IPS DF 6.9 (cell line): ENCODE results near the gene TFF2.

Experiments used
- DNase-seq: peaks from one replicate; pipeline ENCODE4 v3.0.0-alpha.2; 2013; ENCODE audit warnings: low read depth, low spot score
- H3K27ac ChIP-seq: one replicate; pipeline ENCODE4 v1.5.1; 2013; ENCODE audit warnings: low read length, control low read depth
- H3K27me3 ChIP-seq: 2 replicates; pipeline ENCODE4 v1.6.1; 2013; ENCODE audit warnings: mild to moderate bottlenecking, low read length; ENCODE audit not compliant: control insufficient read depth, insufficient read depth
- H3K36me3 ChIP-seq: 2 replicates; pipeline ENCODE4 v1.6.1; 2013; ENCODE audit warnings: low read length; ENCODE audit not compliant: control insufficient read depth, insufficient read depth
- H3K4me1 ChIP-seq: 2 replicates; pipeline ENCODE4 v1.6.1; 2013; ENCODE audit warnings: low read length; ENCODE audit not compliant: control insufficient read depth, insufficient read depth
- H3K4me3 ChIP-seq: 2 replicates; pipeline ENCODE4 v1.5.1; 2013; ENCODE audit warnings: mild to moderate bottlenecking, low read length
- H3K9me3 ChIP-seq: 2 replicates; pipeline ENCODE4 v1.6.1; 2013; ENCODE audit warnings: low read length, inconsistent platforms; ENCODE audit not compliant: control insufficient read depth, insufficient read depth
- WGBS: extraction: QIAGEN DNeasy Blood & Tissue Kit; methylation state at CpG from one replicate; pipeline ENCODE4 v1.1.7; 2013; ENCODE audit warnings: mixed read lengths, missing lambda C conversion rate; ENCODE audit not compliant: insufficient read length, insufficient coverage; 5-methylcytosine and 5-hydroxymethylcytosine counted together

Gene TFF2

DNA sequence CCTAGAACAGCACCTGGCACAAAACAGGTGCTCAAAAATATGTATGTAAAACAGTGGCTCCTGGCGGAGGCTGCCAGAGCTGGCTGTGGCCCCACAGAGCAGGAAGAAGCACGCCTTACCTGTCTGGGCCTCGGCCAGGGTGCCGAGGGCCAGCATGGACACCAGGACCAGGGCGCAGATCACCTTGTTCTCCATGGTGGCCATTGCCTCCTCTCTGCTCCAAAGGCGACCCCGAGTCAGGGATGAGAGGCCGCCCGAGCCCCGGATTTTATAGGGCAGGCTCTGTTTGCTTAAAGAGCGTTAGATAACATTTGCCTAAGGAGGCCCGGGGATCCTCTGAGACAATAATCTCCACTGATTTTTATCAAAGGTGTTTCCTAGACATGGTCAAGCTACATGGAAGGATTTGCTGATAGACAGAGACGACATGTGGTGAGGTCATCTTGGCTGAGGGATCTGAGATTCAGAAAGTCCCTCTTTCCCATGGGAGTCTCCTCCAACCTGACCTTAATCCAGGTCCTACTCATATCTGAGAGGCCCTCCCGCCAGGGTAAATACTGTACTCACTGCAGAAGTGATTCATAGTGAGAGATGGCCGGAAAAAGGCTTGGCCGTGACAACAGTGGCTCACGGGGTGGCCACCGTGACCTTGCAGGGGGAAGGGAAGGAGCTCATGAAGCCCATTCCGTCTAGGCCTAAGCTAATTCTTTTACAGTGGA, 15.7 kb upstream of the TFF2 start, which contains the start of gene TFF1:
Gene TFF1 (minus strand): TSS at position 244 of the 719 bp plus-strand sequence. CDS start 40 bp downstream, at position 204.
- Histone ChIP-seq H3K9me3 (no peaks in the 10 kb centered on the region), H3K36me3 (no peaks in the 10 kb centered on the region), H3K4me3 (no peak within 1 kb of the TSS), H3K4me1 (no peaks in the 10 kb centered on the region), H3K27me3 (no peaks in the 10 kb centered on the region), H3K27ac (no peak within 1 kb of the TSS)
- no CpG with 5 or more reads among the region's 19 CpGs for WGBS
- no peak for DNase-seq

DNA sequence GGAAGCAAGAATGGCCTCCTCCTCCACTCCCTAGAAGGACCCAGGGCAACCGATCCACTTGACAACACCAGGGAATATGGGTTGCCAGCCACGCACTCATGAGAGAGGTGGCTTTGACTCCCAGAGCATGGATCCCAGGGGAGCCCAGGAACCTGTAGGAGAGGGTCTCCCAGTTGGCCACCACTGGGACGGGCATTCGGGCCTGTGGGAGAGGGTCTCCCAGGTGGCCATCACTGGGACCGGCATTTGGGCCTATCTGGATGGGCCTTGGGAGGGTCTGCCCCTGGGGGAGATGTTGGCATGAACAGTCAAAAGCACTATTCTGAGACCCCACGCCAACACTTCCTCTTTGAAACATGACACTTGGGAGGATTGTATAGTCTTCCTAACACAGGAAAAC, 15.0 kb upstream of the TFF2 start:
- no peak for DNase-seq
- H3K27ac ChIP-seq: no peak overlapping the region
- no CpG with 5 or more reads among the region's 6 CpGs for WGBS

DNA sequence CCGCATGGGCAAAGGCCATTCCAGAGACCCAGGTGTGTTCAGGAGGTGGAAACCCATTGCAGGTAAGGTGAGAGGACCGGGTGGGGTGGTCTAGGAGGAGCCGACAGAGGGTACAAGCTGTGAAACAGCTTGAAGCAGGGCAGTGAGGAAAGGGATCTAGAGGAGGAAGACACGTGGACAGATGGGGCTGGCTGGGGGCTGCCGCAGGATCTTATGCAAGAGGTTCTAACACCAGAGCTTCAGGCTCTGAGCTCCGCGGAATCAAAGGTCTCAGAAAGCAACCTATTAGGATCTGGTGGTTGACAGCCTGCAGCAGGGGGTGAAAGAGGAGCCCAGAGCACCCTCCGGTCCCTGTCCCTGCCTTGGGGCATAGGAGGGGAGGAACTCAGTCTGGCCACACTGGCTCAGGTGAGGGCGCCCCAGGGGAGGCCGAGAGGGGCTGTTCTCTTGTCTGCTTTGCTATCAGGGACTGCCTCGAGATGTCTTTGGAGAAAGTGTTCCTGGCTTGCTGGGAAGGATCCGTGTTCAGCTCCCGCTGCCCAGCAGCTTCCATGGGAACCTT, 13.6 kb upstream of the TFF2 start:
- no peaks in the 10 kb centered on the region for H3K27me3 ChIP-seq
- no peaks in the 10 kb centered on the region for H3K36me3 ChIP-seq
- H3K9me3 ChIP-seq: no peaks in the 10 kb centered on the region
- WGBS: no CpG with 5 or more reads among the region's 13 CpGs
- no peaks in the 10 kb centered on the region for H3K4me1 ChIP-seq
- no peak overlapping the region for H3K27ac ChIP-seq
- DNase-seq: no peak
- H3K4me3 ChIP-seq: no peak overlapping the region

More for the DNA sequence above, 15.0 kb upstream of the TFF2 start:
- H3K4me3 ChIP-seq: no peak overlapping the region
- H3K27me3 ChIP-seq: no peaks in the 10 kb centered on the region
- no peaks in the 10 kb centered on the region for H3K36me3 ChIP-seq
- H3K4me1 ChIP-seq: no peaks in the 10 kb centered on the region
- H3K9me3 ChIP-seq: no peaks in the 10 kb centered on the region

DNA sequence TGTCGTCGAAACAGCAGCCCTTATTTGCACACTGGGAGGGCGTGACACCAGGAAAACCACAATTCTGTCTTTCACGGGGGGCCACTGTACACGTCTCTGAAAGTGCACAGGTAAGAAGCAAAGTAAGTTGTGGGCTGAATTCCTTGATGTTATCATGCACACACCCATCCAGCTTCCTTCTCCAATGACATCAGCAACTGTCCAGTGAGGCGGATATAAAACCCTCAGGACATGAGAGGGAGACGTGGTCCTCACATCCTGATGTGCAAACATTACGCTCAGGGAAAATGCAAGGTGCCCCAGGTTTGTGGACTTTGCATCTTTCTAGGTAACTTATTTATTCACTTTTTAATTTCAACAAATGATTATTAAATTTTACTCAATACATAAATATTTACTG, 12.5 kb upstream of the TFF2 start:
- WGBS: no CpG with 5 or more reads among the region's 8 CpGs
- no peaks in the 10 kb centered on the region for H3K4me1 ChIP-seq
- H3K4me3 ChIP-seq: no peak overlapping the region
- H3K27ac ChIP-seq: no peak overlapping the region
- no peaks in the 10 kb centered on the region for H3K27me3 ChIP-seq
- H3K9me3 ChIP-seq: no peaks in the 10 kb centered on the region
- no peak for DNase-seq
- H3K36me3 ChIP-seq: no peaks in the 10 kb centered on the region

DNA sequence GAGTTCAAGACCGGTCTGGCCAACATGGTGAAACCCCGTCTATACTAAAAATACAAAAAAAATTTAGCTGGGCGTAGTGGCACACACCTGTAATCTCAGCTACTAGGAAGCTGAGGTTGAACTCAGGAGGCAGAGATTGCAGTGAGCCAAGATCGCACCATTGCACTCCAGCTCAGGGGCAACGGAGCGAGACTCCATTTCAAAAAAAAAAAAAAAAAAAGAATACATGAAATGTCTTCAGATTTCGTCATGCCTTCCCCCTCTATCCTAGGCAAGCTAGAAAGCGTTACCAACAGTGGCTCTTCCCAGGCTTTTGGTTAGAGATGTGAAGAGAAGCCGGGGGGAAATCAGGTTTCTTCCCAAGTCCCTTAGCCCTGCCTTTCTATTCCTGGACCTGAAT, 11.9 kb upstream of the TFF2 start:
- no peaks in the 10 kb centered on the region for H3K9me3 ChIP-seq
- H3K36me3 ChIP-seq: no peaks in the 10 kb centered on the region
- no CpG with 5 or more reads among the region's 9 CpGs for WGBS
- no peaks in the 10 kb centered on the region for H3K4me1 ChIP-seq
- no peaks in the 10 kb centered on the region for H3K27me3 ChIP-seq
- no peak for DNase-seq
- H3K27ac ChIP-seq: no peak overlapping the region
- no peak overlapping the region for H3K4me3 ChIP-seq

DNA sequence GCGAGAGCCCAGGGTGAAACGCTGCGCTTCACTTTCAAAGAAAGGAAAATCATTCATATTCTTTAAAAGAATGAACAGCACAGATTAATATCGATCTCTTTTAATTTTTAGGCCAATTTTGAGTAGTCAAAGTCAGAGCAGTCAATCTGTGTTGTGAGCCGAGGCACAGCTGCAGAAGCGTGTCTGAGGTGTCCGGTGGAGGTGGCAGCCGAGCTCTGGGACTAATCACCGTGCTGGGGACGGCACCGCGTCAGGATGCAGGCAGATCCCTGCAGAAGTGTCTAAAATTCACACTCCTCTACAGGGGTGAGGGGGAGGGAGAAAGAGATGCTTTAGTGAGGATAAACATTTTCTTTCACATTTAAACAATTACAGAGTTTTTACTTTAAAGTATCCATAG, 11.4 kb upstream of the TFF2 start:
- Histone ChIP-seq H3K9me3 (no peaks in the 10 kb centered on the region), H3K4me1 (no peaks in the 10 kb centered on the region), H3K36me3 (no peaks in the 10 kb centered on the region), H3K27me3 (no peaks in the 10 kb centered on the region), H3K4me3 (no peak overlapping the region), H3K27ac (no peak overlapping the region)
- DNase-seq: no peak
- WGBS: no CpG with 5 or more reads among the region's 12 CpGs

DNA sequence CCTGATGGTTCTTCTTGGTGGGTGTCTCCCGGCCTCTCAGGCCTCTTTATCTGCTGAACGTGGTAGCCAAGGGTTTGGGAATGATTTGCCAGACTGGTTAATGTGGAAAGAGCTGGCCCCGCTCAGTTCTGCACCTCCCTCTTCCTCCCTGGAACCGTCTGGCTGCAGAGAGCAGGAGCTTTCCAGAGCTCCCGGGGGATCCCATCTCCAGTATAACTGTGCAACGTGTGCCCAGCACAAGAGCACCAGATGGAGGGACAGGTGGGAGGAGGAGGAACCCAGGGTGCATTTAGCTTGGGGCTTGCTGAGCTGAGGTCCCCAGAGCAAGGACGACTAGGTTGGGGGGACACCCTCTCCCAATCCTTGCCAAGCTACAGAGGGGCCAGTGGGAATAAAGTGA, 10.5 kb upstream of the TFF2 start:
- no peaks in the 10 kb centered on the region for H3K4me1 ChIP-seq
- H3K4me3 ChIP-seq: no peak overlapping the region
- no peak overlapping the region for H3K27ac ChIP-seq
- no peaks in the 10 kb centered on the region for H3K9me3 ChIP-seq
- no CpG with 5 or more reads among the region's 7 CpGs for WGBS
- no peak for DNase-seq
- no peaks in the 10 kb centered on the region for H3K27me3 ChIP-seq
- H3K36me3 ChIP-seq: no peaks in the 10 kb centered on the region

DNA sequence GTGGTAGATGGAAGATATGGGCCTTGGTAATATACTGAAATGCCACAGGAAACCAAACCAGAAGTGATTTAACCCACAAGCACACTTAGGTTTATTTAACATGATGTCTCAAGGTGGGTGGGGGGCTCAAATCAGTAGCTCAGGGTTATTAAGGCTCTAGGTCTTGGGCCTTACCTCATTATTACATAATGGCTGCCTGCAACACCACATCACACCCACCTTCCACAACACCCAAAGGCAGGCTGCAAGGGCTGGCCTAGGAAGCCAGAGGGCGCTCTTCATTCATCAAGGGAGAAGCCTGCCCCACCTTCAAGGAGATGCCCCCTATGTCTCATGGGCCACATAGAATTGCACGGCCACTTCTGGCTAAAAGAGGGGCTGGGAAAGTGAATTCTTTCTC, 9.5 kb upstream of the TFF2 start:
- no peaks in the 10 kb centered on the region for H3K4me1 ChIP-seq
- H3K4me3 ChIP-seq: no peak overlapping the region
- no peaks in the 10 kb centered on the region for H3K27me3 ChIP-seq
- WGBS: no CpG with 5 or more reads among the region's 2 CpGs
- no peaks in the 10 kb centered on the region for H3K9me3 ChIP-seq
- H3K36me3 ChIP-seq: no peaks in the 10 kb centered on the region
- H3K27ac ChIP-seq: no peak overlapping the region
- DNase-seq: no peak

DNA sequence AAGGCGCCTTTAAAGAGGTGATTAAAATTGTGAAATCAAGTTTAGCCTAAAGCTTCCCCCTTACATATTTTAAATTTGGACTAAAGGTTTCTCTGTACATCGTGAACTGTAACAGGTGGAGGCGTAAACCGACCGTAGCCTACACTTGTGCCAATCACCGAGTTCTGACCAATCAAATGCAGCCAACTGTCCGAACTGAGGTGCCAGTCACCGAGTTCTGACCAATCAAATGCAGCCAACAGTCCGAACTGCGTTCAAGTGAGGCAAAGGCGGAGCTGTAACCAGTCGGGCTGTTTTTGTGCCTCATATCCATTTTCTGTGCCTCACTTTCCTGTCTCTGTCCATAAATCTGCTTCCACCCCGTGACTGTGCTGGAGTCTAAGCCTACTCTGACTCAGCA, 8.1 kb upstream of the TFF2 start:
- no peaks in the 10 kb centered on the region for H3K27me3 ChIP-seq
- no peaks in the 10 kb centered on the region for H3K9me3 ChIP-seq
- WGBS: no CpG with 5 or more reads among the region's 13 CpGs
- no peaks in the 10 kb centered on the region for H3K4me1 ChIP-seq
- no peak overlapping the region for H3K27ac ChIP-seq
- DNase-seq: no peak
- no peak overlapping the region for H3K4me3 ChIP-seq
- H3K36me3 ChIP-seq: no peaks in the 10 kb centered on the region

DNA sequence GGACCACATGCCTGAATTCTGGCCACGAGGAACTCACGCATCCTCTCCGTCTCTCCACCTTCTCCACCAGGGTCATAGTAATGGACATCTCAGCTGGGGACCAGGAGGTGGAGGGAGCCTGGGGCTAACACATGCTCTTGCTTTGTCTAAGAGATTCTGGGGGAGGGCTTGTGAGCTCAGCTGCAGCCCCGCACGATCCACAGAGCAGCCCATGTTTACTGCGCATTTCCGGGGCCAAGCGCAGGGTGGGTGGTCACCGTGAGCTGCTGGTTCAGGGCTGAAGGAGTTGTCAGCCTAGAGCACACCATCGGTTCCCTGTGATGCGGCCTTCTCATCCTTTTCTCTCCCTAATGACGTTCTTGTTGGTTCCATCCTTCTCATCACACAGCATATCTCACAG, 7.5 kb upstream of the TFF2 start:
- Histone ChIP-seq H3K36me3 (no peaks in the 10 kb centered on the region), H3K9me3 (no peaks in the 10 kb centered on the region), H3K27me3 (no peaks in the 10 kb centered on the region), H3K27ac (no peak overlapping the region), H3K4me3 (no peak overlapping the region), H3K4me1 (no peaks in the 10 kb centered on the region)
- DNase-seq: no peak
- no CpG with 5 or more reads among the region's 12 CpGs for WGBS

DNA sequence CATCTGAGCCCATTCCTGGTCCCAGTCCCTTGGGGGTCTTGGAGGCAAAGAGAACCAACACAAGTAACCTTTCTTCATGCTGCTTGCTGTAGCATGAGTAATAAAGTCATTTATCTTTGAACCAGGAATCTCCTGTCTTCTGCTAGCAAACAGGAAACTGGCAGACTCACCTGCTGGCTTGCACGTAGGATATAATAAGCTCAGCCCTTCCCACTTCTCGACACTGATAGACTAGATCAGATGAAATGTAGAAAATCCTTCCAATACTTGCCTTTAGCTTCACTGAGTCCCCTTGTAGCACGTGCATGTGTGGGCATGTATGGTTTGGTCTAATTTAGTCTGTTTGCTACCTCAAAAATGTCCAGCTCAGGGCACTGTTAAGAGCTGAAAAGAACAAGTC, 6.5 kb upstream of the TFF2 start:
- Histone ChIP-seq H3K27me3 (no peaks in the 10 kb centered on the region), H3K4me3 (no peak overlapping the region), H3K27ac (no peak overlapping the region), H3K9me3 (no peaks in the 10 kb centered on the region), H3K36me3 (no peaks in the 10 kb centered on the region), H3K4me1 (no peaks in the 10 kb centered on the region)
- no CpG with 5 or more reads among the region's 3 CpGs for WGBS
- DNase-seq: no peak
